C1 segment of cervical spinal cord (tissue), 14 donors: ENCODE data around the gene UVSSA.
"Not testable (repeated sequence)": the region's sequence is repeated elsewhere in the genome, so short reads cannot be mapped to it uniquely, and the experiment has no call there.

Experiments
- DNase-seq, 14 donors: peaks; one replicate each; lab custom pipeline; 2025; lab: John Stamatoyannopoulos, UW

Gene UVSSA

GRCh38 chr4:1418494-1419285 is 71.7 kb downstream of the UVSSA start:
- no peak for DNase-seq

GRCh38 chr4:1419708-1420107 is 72.7 kb downstream of the UVSSA start:
- no peak for DNase-seq

GRCh38 chr4:1421657-1422056 is 74.6 kb downstream of the UVSSA start:
- DNase-seq: no peak

GRCh38 chr4:1427010-1427409 is 80.0 kb downstream of the UVSSA start:
- no peak for DNase-seq

GRCh38 chr4:1443688-1444172 is 96.7 kb downstream of the UVSSA start:
- DNase-seq: not testable (repeated sequence)
